HL-60 (cell line): ENCODE measurements around the gene TRPV4.

Experiments
- CTCF ChIP-seq: IDR thresholded peaks from one replicate; pipeline ENCODE4 v1.5.1; 2011; ENCODE audit warnings: low read length, control low read depth, inconsistent platforms; ENCODE audit not compliant: insufficient read depth
- POLR2AphosphoS5 ChIP-seq: IDR thresholded peaks from 2 replicates; pipeline ENCODE4 v1.6.1; 2012; ENCODE audit warnings: low read depth
- SPI1 ChIP-seq: IDR thresholded peaks from 2 replicates; pipeline ENCODE4 v1.6.1; 2012; ENCODE audit warnings: low read depth, mild to moderate bottlenecking, borderline replicate concordance

GRCh38 chr12:109802828-109803227 lies 30.4 kb downstream of the TRPV4 start:
- no peak for TF ChIP-seq CTCF
- no peak for TF ChIP-seq POLR2AphosphoS5
- TF ChIP-seq SPI1: no peak
